Embryonic facial prominence (tissue), 1 donor: Measurements from ENCODE around the gene PDE7B.

ENCODE experiments used
- DNase-seq: peaks from one replicate; pipeline ENCODE4 v3.0.0-alpha.2; 2016; ENCODE audit errors: extremely low spot score

PDE7B gene

GRCh38 chr6:136148523-136148922, 297.0 kb downstream of the PDE7B start:
- DNase-seq, result no peak

GRCh38 chr6:136149311-136149710, 297.8 kb downstream of the PDE7B start:
- no peak for DNase-seq

GRCh38 chr6:136150961-136151360, 299.5 kb downstream of the PDE7B start:
- DNase-seq, result no peak

- no peak for DNase-seq
These were observed 302.3 kb downstream of the PDE7B start for GRCh38 chr6:136153707-136154375.

- no peak for DNase-seq
These were observed 303.7 kb downstream of the PDE7B start for GRCh38 chr6:136155191-136155590.

GRCh38 chr6:136157743-136158142, 306.2 kb downstream of the PDE7B start:
- no peak for DNase-seq

- no peak for DNase-seq
These were observed 306.9 kb downstream of the PDE7B start for GRCh38 chr6:136158387-136158821.

GRCh38 chr6:136158971-136159370, 307.5 kb downstream of the PDE7B start:
- DNase-seq, result no peak

GRCh38 chr6:136160250-136160649, 308.7 kb downstream of the PDE7B start:
- no peak for DNase-seq

- no peak for DNase-seq
These were observed 310.4 kb downstream of the PDE7B start for GRCh38 chr6:136161950-136162349.

- no peak for DNase-seq
These were observed 311.8 kb downstream of the PDE7B start for GRCh38 chr6:136163260-136163659.

- DNase-seq, result no peak
These were observed 315.3 kb downstream of the PDE7B start for GRCh38 chr6:136166815-136167214.

- DNase-seq, result no peak
These were observed 318.1 kb downstream of the PDE7B start for GRCh38 chr6:136169394-136170148.

GRCh38 chr6:136171231-136171630, 319.7 kb downstream of the PDE7B start:
- no peak for DNase-seq

GRCh38 chr6:136173519-136174507, 322.3 kb downstream of the PDE7B start:
- DNase-seq, result no peak

- DNase-seq, result no peak
These were observed 323.0 kb downstream of the PDE7B start for GRCh38 chr6:136174510-136174909.

- DNase-seq, result no peak
These were observed 324.4 kb downstream of the PDE7B start for GRCh38 chr6:136175873-136176272.

- DNase-seq, result no peak
These were observed 327.2 kb downstream of the PDE7B start for GRCh38 chr6:136178749-136179148.

GRCh38 chr6:136180704-136181511, 329.4 kb downstream of the PDE7B start:
- no peak for DNase-seq

- no peak for DNase-seq
These were observed 330.0 kb downstream of the PDE7B start for GRCh38 chr6:136181512-136181833.

GRCh38 chr6:136181861-136182260, 330.4 kb downstream of the PDE7B start:
- DNase-seq, result no peak
